GM12892 (cell line): ENCODE measurements around the gene TSKU.

Experiments used
- DNase-seq: peaks from one replicate; pipeline ENCODE4 v3.0.0; 2011; ENCODE audit not compliant: insufficient read length
- FAIRE-seq: peaks from 2 replicates; lab custom pipeline; 2011; peaks lifted over from hg19 to GRCh38; lab: Jason Lieb, UNC
- POLR2A ChIP-seq: IDR thresholded peaks from 2 replicates; pipeline ENCODE4 v1.6.1; 2011; ENCODE audit warnings: low read depth, low read length, control low read depth
- POLR2AphosphoS5 ChIP-seq: IDR thresholded peaks from 2 replicates; pipeline ENCODE4 v1.6.1; 2011; ENCODE audit warnings: low read depth, low read length, control low read depth
- TAF1 ChIP-seq: IDR thresholded peaks from 2 replicates; pipeline ENCODE4 v1.6.1; 2011; ENCODE audit warnings: low read depth, mild to moderate bottlenecking, control low read depth, low read length, borderline replicate concordance

The TSKU gene

DNA sequence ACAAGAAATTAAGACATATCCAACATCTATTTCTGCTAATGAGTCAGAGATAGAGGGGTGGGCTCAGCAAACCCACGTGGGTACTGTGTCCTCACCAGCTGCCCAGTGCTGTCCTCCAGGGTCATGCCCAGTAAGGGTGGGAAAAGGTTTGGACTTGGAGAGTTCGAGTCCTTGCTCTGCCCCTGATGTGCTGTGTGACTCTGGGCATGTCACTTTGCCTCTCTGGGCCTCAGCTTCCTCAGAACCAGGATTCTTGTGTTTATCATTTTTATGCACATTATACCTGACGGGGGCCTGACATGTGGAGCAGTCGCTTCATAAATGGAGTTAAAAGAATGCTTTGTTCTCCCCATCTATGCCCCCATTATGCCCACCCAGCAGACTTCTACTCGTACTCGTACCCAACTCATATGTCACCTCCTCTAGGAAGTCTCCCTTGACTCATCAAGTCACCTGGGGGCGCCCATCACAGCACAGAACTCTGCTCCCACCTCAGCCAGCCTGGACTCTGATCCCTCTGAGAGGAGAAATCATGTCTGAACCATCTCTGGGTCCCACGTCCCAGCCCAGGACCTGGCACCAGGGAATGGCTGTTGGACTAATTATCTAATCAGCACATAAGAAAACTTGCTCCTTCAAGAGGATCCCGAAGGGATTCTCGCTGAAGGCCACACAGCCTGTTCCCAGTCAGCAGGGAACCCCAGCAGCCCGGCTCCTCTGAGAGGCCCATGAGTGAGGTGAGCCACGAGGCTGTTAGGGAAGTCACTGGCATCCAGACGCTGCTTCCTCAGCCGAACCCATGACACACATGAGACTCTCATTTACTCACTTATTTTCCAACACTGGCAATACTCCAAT is 38.7 kb upstream of the TSKU start:
- TF ChIP-seq TAF1 (no peak), POLR2AphosphoS5 (no peak), POLR2A (no peak)
- FAIRE-seq (no peak), DNase-seq (no peak)

DNA sequence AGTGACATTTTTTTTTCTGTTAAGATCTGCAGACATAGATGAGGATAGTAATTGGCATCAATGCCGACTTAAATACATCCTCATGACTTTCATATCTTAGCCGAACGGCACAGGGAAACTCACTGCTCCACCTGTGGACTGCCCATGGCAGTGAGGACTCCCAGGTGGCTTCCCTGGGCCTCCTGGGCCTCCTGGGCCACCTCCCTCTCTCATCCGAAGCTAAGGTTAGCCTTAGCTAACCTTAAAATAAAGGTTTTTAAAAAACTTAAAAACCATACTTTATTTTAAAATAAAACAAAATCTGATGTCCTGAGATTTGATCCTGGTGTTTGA is 38.1 kb upstream of the TSKU start:
- FAIRE-seq (no peak), DNase-seq (no peak)
- TF ChIP-seq POLR2A: no peak

DNA sequence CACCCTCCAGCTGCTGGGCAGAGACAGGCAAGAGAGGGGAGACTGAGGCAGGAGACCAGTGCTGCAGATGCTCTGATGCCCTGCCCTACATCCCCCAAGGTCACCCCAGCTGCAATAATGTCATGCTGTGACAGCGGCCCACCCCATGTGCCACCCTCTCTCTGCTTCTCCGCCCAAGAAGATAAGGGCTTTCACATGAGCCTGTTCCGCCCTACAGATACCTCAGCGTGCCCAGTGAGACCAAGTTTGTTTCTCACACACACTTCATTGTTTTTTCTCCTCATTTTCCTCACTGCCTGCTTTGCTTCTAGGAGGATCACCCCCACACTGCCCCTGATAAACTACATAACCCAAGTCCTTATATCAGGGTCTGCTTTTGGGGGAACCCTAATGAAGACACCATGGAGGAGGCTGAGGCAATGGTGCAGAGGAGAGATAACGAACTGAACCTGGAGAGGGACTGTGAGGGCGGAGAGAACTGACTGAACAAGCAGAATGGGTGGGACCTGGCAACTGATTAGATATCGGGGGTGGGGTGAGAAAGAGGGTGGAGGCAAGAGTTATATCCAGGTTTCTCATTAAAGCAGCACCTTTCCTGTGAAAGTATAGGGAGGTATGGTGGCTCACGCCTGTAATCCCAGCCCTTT is 37.5 kb upstream of the TSKU start:
- FAIRE-seq: no peak
- no peak for DNase-seq

DNA sequence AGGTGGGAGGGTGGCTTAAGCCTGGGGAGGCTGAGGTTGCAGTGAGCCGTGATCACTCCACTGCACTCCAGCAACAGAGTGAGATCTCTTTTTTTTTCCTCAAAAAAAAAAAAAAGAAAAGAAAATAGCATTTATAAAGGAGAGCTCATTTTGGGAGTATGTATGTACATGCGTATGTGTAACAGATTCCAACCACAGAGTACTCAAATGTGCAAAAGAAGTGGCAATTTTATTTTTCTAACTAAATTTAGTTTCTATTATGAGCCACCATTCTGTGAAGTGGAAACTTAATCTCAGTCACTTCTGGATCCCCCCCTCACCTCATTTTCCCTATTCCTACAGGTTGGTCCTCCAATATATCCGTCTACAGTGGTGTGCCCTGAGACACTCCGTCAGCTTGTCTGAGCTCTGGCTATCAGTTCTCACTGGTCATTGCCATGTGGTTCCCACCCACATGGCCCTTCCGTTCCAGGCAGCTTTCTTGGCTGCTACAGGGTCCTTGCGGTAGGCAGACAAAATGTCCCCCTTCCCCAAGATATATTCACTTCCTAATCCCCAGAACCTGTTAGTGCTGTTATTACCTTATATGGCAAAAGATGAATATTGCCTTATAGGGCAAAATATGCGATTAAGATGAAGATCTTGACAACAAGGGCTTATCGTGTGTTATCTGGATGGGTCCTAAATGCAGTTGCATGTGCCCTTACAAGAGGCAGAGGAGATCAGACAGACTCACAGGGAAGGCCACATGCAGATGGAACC is 35.8 kb upstream of the TSKU start:
- TF ChIP-seq POLR2AphosphoS5 (no peak), POLR2A (no peak), TAF1 (no peak)
- FAIRE-seq: no peak
- no peak for DNase-seq

More for the DNA sequence above, 37.5 kb upstream of the TSKU start:
- no peak for TF ChIP-seq TAF1
- no peak for TF ChIP-seq POLR2A
- no peak for TF ChIP-seq POLR2AphosphoS5

DNA sequence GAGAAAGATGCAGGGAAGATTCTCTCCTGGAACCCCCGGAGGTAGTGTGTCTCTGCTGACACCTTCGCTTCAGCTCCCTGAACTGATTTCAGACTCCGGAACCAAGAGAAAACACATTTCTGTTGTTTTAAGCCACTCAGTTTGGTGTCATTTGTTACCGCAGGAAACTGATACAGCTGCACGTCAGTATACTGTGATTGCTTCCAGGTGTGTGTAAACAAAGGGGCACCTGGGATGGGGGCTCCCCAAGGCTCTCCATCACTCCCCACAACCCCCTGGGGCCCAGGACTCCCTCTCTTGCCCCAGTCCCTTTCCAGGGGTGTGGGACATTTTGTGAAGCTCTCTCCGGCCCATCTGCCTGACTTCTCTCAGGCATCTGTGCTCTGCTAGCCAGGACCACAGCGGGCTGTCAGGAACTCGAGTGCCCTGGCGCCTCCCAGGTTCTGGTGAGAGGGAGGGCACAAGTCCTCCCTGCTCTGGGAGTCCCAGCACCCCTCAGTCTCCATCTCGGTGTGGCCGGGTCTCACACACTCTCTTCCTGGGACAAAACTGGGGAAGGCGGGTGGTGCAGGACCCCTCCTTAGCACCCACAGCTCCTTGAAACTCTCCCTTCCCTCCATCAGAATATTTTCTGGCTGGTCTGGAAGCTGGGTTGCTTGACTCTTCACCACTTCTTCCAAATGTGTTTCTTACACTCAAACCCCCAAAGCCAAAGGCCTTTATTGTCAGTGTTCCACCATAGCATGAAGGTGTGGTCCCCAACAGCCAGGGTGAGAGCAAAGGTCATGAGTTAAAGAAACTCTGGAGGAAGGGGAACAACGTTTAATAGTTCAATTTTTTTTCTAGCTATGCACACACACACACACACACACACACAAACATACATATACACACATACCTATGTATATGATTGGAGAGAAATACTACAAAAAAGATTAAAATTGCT is 35.0 kb upstream of the TSKU start:
- FAIRE-seq (no peak), DNase-seq (no peak)
- TF ChIP-seq POLR2A (no peak), TAF1 (no peak), POLR2AphosphoS5 (no peak)

DNA sequence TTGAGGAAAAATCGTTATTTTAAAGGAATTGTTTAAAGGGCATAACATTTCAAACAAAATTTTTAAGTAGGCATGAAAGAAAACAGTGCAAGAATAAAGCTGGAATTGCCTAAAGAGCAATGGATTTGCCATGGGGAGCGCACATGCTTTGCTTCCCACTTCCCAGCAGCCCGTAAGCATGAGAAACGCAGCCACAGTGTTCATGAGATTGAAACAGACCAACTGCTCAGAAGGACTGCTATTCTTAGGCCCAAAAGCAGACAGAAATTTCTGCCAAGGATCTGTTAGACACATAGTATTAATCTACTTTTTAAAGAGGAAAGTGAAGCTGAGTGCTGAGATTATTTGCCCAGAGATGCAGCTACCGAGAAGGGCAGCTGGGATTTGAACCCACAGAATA is 34.2 kb upstream of the TSKU start:
- FAIRE-seq (no peak), DNase-seq (no peak)
- TF ChIP-seq TAF1: no peak
- no peak for TF ChIP-seq POLR2A

DNA sequence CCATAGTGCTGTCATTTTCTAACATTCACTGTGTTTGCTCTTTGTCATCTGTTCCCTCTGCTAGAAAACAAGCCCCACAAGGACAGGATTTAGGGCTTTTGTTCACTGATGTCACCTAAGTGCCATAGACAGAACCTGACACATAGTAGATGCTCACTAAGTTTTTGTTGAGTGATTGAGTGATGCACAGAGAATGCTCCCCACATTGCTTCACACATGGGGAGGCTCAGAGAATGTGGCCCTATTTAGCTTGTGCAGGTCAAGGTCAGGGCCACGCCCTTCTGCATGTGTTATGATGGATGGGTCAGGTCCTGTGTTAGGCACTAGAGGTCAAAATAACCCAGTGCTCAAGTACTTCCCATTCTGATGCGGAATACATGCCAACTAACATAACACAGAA is 33.1 kb upstream of the TSKU start:
- TF ChIP-seq TAF1: no peak
- TF ChIP-seq POLR2A: no peak
- no peak for TF ChIP-seq POLR2AphosphoS5
- no peak for DNase-seq
- no peak for FAIRE-seq

DNA sequence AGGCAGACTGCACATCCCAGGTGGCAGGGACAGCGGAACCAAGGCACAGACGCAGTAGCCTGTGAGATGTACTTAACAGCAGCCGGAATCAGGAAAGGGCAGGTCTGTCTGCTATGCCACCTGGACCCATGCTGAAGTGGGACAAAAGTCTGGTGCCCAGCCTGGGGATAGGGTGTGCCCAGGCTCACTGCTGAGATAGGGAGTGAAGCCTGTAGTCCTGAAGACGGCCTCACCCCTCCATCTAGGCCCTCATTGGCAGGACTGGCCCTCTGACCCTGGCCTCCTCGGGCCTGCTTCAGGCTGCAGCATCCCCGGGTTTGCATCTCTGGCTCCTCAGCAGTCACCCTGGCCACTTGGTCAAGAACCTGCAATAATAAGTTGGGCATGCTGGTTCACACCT is 32.4 kb upstream of the TSKU start:
- DNase-seq (no peak), FAIRE-seq (no peak)
- TF ChIP-seq POLR2AphosphoS5 (no peak), TAF1 (no peak), POLR2A (no peak)

DNA sequence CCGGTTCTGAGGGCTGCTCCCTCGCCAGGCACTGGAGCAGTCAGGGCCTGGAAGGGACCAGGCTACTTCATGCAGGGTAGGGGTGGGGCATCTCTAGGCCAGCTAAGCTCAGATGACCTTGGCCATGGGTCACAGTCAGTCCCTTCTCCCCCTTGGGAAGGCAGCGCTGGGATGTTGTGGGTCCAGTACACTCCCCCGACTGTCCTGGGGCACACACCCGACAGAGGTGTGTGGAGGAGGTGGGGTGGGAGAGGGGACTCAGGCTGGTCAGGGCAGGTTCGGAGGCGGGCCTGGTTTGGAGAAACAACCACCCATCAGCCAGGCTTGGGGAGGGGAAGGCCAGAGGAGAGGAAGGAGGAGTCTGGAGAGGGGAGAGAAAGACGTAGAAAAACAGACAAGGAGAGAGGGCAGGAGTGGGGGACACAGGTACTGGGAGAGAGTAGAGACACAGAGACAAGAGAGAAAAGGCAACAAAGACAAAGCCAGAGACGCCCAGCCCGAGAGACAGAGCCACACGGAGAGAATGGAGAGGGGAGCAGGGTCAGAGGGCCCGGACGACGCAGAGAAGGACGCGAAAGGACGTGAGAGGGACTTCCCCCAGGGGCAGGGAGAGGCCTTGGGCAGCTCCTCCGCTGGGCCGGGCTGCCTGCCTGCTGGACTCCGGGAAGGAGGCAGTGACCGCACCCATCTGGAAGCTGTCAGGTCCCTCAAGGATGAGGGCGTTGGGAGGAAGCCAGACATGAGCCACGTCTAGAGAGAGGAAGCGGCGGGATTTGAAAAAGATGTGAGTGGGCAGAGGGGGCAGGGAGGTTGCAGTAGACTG is 30.6 kb upstream of the TSKU start:
- no peak for FAIRE-seq
- no peak for TF ChIP-seq TAF1
- TF ChIP-seq POLR2A: no peak
- no peak for TF ChIP-seq POLR2AphosphoS5
- no peak for DNase-seq

DNA sequence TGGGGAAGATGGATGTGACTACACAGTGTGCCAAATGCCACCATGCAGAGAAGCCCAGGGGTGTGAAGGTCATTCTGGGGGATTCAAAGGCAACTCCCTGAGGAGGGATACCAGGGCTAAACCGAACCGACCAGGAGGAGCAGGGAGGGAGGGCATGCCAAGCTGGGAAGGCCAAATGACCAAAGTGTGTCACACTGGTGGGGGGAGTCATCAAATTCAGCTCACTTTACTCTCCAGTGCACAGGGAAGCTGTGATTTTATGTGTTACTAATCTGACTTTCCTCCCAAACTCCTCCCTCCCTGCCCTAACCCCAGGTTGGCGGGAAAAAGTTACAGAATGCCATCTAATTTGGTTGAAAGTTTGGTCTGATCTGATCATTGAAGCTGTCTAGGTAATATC is 29.7 kb upstream of the TSKU start:
- FAIRE-seq: no peak
- DNase-seq: no peak
- no peak for TF ChIP-seq POLR2AphosphoS5
- TF ChIP-seq TAF1: no peak
- no peak for TF ChIP-seq POLR2A
